Measurements from ENCODE around the gene MYH15.

DNA sequence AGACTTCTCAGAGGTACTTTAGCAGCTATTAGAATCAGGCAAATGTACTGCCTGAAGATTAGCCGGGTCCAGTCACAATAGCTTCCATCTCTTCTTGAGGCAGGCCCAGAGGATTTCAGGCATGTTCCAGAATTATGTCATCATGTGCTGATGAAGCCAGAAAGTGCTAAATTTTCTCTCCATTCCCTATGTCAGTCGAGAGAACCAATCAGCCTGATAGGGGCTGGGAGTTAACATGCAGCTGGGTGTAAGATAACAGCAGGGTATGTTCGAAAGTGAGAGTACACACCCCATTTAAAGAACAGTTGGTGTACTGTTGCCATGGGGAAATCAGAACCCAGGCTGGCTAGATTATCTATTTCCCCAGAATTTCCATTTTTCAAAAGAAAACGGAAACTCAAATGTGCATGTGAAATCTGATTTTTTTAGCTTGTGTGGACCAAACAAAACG is 48.7 kb downstream of the MYH15 start:
- TF ChIP-seq, protein P1, sequence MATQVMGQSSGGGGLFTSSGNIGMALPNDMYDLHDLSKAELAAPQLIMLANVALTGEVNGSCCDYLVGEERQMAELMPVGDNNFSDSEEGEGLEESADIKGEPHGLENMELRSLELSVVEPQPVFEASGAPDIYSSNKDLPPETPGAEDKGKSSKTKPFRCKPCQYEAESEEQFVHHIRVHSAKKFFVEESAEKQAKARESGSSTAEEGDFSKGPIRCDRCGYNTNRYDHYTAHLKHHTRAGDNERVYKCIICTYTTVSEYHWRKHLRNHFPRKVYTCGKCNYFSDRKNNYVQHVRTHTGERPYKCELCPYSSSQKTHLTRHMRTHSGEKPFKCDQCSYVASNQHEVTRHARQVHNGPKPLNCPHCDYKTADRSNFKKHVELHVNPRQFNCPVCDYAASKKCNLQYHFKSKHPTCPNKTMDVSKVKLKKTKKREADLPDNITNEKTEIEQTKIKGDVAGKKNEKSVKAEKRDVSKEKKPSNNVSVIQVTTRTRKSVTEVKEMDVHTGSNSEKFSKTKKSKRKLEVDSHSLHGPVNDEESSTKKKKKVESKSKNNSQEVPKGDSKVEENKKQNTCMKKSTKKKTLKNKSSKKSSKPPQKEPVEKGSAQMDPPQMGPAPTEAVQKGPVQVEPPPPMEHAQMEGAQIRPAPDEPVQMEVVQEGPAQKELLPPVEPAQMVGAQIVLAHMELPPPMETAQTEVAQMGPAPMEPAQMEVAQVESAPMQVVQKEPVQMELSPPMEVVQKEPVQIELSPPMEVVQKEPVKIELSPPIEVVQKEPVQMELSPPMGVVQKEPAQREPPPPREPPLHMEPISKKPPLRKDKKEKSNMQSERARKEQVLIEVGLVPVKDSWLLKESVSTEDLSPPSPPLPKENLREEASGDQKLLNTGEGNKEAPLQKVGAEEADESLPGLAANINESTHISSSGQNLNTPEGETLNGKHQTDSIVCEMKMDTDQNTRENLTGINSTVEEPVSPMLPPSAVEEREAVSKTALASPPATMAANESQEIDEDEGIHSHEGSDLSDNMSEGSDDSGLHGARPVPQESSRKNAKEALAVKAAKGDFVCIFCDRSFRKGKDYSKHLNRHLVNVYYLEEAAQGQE (IDR thresholded peaks at IDR 0.05; ENCODE audit: insufficient read depth in 1 of 2, low read depth in 2 of 2, low read length in 1 of 2), result no peak
- TF ChIP-seq POLR2AphosphoS5 (IDR thresholded peaks at IDR 0.05; ENCODE audit: low read depth, low read length), result no peak
- TF ChIP-seq, protein P2, sequence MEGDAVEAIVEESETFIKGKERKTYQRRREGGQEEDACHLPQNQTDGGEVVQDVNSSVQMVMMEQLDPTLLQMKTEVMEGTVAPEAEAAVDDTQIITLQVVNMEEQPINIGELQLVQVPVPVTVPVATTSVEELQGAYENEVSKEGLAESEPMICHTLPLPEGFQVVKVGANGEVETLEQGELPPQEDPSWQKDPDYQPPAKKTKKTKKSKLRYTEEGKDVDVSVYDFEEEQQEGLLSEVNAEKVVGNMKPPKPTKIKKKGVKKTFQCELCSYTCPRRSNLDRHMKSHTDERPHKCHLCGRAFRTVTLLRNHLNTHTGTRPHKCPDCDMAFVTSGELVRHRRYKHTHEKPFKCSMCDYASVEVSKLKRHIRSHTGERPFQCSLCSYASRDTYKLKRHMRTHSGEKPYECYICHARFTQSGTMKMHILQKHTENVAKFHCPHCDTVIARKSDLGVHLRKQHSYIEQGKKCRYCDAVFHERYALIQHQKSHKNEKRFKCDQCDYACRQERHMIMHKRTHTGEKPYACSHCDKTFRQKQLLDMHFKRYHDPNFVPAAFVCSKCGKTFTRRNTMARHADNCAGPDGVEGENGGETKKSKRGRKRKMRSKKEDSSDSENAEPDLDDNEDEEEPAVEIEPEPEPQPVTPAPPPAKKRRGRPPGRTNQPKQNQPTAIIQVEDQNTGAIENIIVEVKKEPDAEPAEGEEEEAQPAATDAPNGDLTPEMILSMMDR (IDR thresholded peaks at IDR 0.05), result no peak
